Effector memory CD8-positive, alpha-beta T cell (primary cell): ENCODE results near the gene ZBTB20.

Experiments
- ATAC-seq: fragments of 150-1000 bp; cut with Tn5 transposase; replicated peaks from 2 replicates; pipeline ENCODE4 v1.10.0; 2021; ENCODE audit warnings: mild to moderate bottlenecking, moderate library complexity
- DNase-seq, 3 experiments: peaks; one replicate each; pipeline ENCODE4 v3.0.0; 2021
- H3K27ac Mint-ChIP-seq, 2 donors: one replicate each; pipeline ENCODE4 v1.8.0; 2022; ENCODE audit warnings: mild to moderate bottlenecking in 2 of 2, mixed read lengths in 2 of 2, moderate library complexity in 2 of 2
- H3K27me3 Mint-ChIP-seq, 2 donors: one replicate each; pipeline ENCODE4 v1.8.0; 2022; ENCODE audit warnings: mixed read lengths in 2 of 2
- H3K36me3 Mint-ChIP-seq: one replicate; pipeline ENCODE4 v1.8.0; 2022; ENCODE audit warnings: mild to moderate bottlenecking, moderate library complexity, mixed read lengths; ENCODE audit not compliant: insufficient read depth
- H3K4me1 Mint-ChIP-seq, 2 donors: one replicate each; pipeline ENCODE4 v1.8.0; 2022; ENCODE audit warnings: low read depth in 2 of 2, mixed read lengths in 2 of 2
- H3K4me3 Mint-ChIP-seq, 2 donors: one replicate each; pipeline ENCODE4 v1.8.0; 2022; ENCODE audit warnings: mild to moderate bottlenecking in 2 of 2, mixed read lengths in 2 of 2, moderate library complexity in 2 of 2
- H3K9me3 Mint-ChIP-seq, 2 donors: one replicate each; pipeline ENCODE4 v1.8.0; 2022; ENCODE audit warnings: mixed read lengths in 2 of 2

The ZBTB20 gene

GRCh38 chr3:114789803-114790202 is 357.3 kb downstream of the ZBTB20 start:
- peaks cover 3% of the 10 kb centered on the region for H3K36me3 Mint-ChIP-seq

GRCh38 chr3:114775395-114775794 is 371.7 kb downstream of the ZBTB20 start:
- ATAC-seq (no peak), DNase-seq (no peak)
- H3K36me3 Mint-ChIP-seq = peaks cover 3% of the 10 kb centered on the region
- H3K4me3 Mint-ChIP-seq = no peak overlapping the region
- no peaks in the 10 kb centered on the region for H3K9me3 Mint-ChIP-seq
- no peak overlapping the region for H3K27ac Mint-ChIP-seq
- H3K27me3 Mint-ChIP-seq = no peaks in the 10 kb centered on the region
- peaks cover 0 to 4% of the 10 kb centered on the region in 2 donors for H3K4me1 Mint-ChIP-seq

More at GRCh38 chr3:114789803-114790202, 357.3 kb downstream of the ZBTB20 start:
- Mint-ChIP-seq H3K4me1 (peaks cover 0 to 5% of the 10 kb centered on the region in 2 donors), H3K9me3 (no peaks in the 10 kb centered on the region), H3K4me3 (no peak overlapping the region), H3K27ac (no peak overlapping the region), H3K27me3 (no peaks in the 10 kb centered on the region)
- ATAC-seq (no peak), DNase-seq (no peak)

- ATAC-seq = no peak
- Mint-ChIP-seq H3K9me3 (no peaks in the 10 kb centered on the region), H3K4me1 (peaks cover 3 to 8% of the 10 kb centered on the region in 2 donors), H3K4me3 (no peak overlapping the region), H3K27ac (no peak overlapping the region), H3K27me3 (no peaks in the 10 kb centered on the region), H3K36me3 (no peaks in the 10 kb centered on the region)
- DNase-seq = no peak
These were observed 376.2 kb downstream of the ZBTB20 start for GRCh38 chr3:114770874-114771273.

GRCh38 chr3:114764056-114764492 is 383.0 kb downstream of the ZBTB20 start:
- ATAC-seq = peak; percentile 64
- H3K36me3 Mint-ChIP-seq = no peaks in the 10 kb centered on the region
- H3K9me3 Mint-ChIP-seq = no peaks in the 10 kb centered on the region

GRCh38 chr3:114762144-114762543 is 384.9 kb downstream of the ZBTB20 start:
- no peaks in the 10 kb centered on the region for H3K36me3 Mint-ChIP-seq
- no peak for DNase-seq
- peaks cover 7 to 23% of the 10 kb centered on the region in 2 donors for H3K4me1 Mint-ChIP-seq
- no peaks in the 10 kb centered on the region for H3K27me3 Mint-ChIP-seq
- no peak overlapping the region for H3K4me3 Mint-ChIP-seq
- H3K27ac Mint-ChIP-seq = no peak overlapping the region
- no peak for ATAC-seq
- H3K9me3 Mint-ChIP-seq = no peaks in the 10 kb centered on the region

More at GRCh38 chr3:114764056-114764492, 383.0 kb downstream of the ZBTB20 start:
- H3K27me3 Mint-ChIP-seq = no peaks in the 10 kb centered on the region
- H3K27ac Mint-ChIP-seq = no peak overlapping the region
- DNase-seq = no peak
- no peak overlapping the region for H3K4me3 Mint-ChIP-seq
- peaks cover 9 to 27% of the 10 kb centered on the region in 2 donors for H3K4me1 Mint-ChIP-seq

GRCh38 chr3:114760679-114761078 is 386.4 kb downstream of the ZBTB20 start:
- peak overlapping the region in 1 of 2 donors; percentile 19 for H3K27ac Mint-ChIP-seq
- no peak overlapping the region for H3K4me3 Mint-ChIP-seq
- peaks cover 6 to 16% of the 10 kb centered on the region in 2 donors for H3K4me1 Mint-ChIP-seq
- H3K27me3 Mint-ChIP-seq = no peaks in the 10 kb centered on the region
- no peaks in the 10 kb centered on the region for H3K36me3 Mint-ChIP-seq
- H3K9me3 Mint-ChIP-seq = no peaks in the 10 kb centered on the region
- ATAC-seq = no peak
- DNase-seq = no peak

- peaks cover under 1 to 1% of the 10 kb centered on the region in 2 donors for H3K4me1 Mint-ChIP-seq
- no peaks in the 10 kb centered on the region for H3K36me3 Mint-ChIP-seq
- no peaks in the 10 kb centered on the region for H3K9me3 Mint-ChIP-seq
- no peak for ATAC-seq
- H3K4me3 Mint-ChIP-seq = no peak overlapping the region
- no peaks in the 10 kb centered on the region for H3K27me3 Mint-ChIP-seq
- DNase-seq = no peak
- H3K27ac Mint-ChIP-seq = no peak overlapping the region
These were observed 388.0 kb downstream of the ZBTB20 start for GRCh38 chr3:114758831-114759699.

GRCh38 chr3:114756506-114757279 is 390.4 kb downstream of the ZBTB20 start:
- no peaks in the 10 kb centered on the region for H3K4me1 Mint-ChIP-seq
- H3K27me3 Mint-ChIP-seq = no peaks in the 10 kb centered on the region
- no peaks in the 10 kb centered on the region for H3K36me3 Mint-ChIP-seq
- H3K9me3 Mint-ChIP-seq = no peaks in the 10 kb centered on the region
- H3K4me3 Mint-ChIP-seq = no peak overlapping the region
- H3K27ac Mint-ChIP-seq = no peak overlapping the region
- DNase-seq = no peak
- ATAC-seq = no peak

- DNase-seq (no peak), ATAC-seq (no peak)
- Mint-ChIP-seq H3K27me3 (no peaks in the 10 kb centered on the region), H3K9me3 (no peaks in the 10 kb centered on the region), H3K4me3 (peak overlapping the region; percentile 27 to 64), H3K4me1 (peaks cover 7 to 33% of the 10 kb centered on the region in 2 donors), H3K36me3 (peaks cover 8% of the 10 kb centered on the region), H3K27ac (peak overlapping the region; percentile 75 to 85)
These were observed 400.6 kb downstream of the ZBTB20 start for GRCh38 chr3:114746502-114746901.

GRCh38 chr3:114745322-114746240 is 401.5 kb downstream of the ZBTB20 start:
- H3K9me3 Mint-ChIP-seq = no peaks in the 10 kb centered on the region
- peak overlapping the region in 1 of 2 donors; percentile 85 for H3K27ac Mint-ChIP-seq
- H3K4me1 Mint-ChIP-seq = peaks cover 7 to 33% of the 10 kb centered on the region in 2 donors
- DNase-seq (no peak), ATAC-seq (no peak)
- peak overlapping the region in 1 of 2 donors; percentile 64 for H3K4me3 Mint-ChIP-seq
- peaks cover 10% of the 10 kb centered on the region for H3K36me3 Mint-ChIP-seq
- H3K27me3 Mint-ChIP-seq = no peaks in the 10 kb centered on the region

- ATAC-seq = no peak
- Mint-ChIP-seq H3K27ac (peak overlapping the region in 1 of 2 donors; percentile 72), H3K36me3 (peaks cover 7% of the 10 kb centered on the region), H3K4me3 (peak overlapping the region in 1 of 2 donors; percentile 66), H3K27me3 (no peaks in the 10 kb centered on the region), H3K9me3 (no peaks in the 10 kb centered on the region), H3K4me1 (peaks cover 7 to 33% of the 10 kb centered on the region in 2 donors)
- DNase-seq = no peak
These were observed 403.2 kb downstream of the ZBTB20 start for GRCh38 chr3:114743746-114744485.

- H3K9me3 Mint-ChIP-seq = no peaks in the 10 kb centered on the region
- no peak overlapping the region for H3K4me3 Mint-ChIP-seq
- H3K27me3 Mint-ChIP-seq = no peaks in the 10 kb centered on the region
- ATAC-seq = no peak
- no peak overlapping the region for H3K27ac Mint-ChIP-seq
- peaks cover 4% of the 10 kb centered on the region for H3K36me3 Mint-ChIP-seq
- H3K4me1 Mint-ChIP-seq = peaks cover 2 to 20% of the 10 kb centered on the region in 2 donors
- no peak for DNase-seq
These were observed 406.0 kb downstream of the ZBTB20 start for GRCh38 chr3:114741066-114741465.
